Measurements from ENCODE around the gene DNAJC1.
"Not testable (repeated sequence)": the region's sequence is repeated elsewhere in the genome, so short reads cannot be mapped to it uniquely, and the experiment has no call there.

The DNAJC1 gene

DNA sequence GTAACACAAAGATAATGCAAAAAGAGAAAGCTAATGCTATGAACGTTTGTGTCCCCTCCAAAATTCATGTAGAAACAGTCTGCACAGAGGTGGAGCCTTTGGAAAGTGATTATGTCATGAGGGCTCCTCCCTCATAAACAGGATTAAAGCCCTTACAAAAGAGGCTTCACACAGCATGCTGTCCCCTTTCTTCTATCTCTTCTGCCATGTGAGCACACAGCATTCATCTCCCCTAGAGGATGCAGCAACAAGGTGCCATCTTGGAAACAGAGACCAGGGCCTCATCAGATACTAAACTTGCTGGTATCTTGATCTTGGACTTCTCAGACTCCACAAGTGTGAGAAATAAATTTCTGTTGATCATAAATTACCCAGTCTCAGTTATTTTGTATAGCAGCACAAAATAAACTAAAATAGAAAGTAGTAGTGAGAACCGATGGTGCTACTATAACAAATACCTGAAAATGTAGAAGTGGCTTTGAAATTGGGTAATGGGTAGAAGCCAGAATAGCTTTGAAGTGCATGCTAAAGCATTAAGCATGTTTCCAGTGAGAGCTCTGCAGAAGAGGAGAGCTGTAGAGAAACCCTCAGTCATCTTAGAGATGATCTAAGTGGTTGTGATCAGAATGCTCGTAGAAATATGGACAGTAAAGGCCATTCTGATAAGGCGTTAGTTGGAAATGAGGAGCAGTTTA, 108.7 kb downstream of the DNAJC1 start:
- no peak for DNase-seq

DNA sequence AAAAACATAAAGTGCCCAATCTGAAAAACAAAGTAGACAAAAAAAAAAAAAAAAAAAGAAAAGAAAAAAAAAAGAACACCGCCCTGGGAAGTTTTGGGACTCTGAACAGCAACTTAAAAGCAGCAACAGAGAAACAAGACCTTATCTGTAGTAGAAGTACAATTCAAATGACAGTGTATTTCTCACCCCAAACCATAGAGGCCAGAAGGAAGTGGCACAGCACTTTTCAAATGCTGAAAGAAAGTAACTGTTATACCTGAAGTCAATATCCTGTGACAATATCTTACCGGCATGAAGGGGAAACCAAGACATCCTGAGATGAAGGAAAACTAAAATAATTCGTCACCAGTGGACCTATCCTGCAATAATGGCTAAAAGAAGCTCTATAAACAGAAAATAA, 112.1 kb downstream of the DNAJC1 start:
- no peak for DNase-seq

DNA sequence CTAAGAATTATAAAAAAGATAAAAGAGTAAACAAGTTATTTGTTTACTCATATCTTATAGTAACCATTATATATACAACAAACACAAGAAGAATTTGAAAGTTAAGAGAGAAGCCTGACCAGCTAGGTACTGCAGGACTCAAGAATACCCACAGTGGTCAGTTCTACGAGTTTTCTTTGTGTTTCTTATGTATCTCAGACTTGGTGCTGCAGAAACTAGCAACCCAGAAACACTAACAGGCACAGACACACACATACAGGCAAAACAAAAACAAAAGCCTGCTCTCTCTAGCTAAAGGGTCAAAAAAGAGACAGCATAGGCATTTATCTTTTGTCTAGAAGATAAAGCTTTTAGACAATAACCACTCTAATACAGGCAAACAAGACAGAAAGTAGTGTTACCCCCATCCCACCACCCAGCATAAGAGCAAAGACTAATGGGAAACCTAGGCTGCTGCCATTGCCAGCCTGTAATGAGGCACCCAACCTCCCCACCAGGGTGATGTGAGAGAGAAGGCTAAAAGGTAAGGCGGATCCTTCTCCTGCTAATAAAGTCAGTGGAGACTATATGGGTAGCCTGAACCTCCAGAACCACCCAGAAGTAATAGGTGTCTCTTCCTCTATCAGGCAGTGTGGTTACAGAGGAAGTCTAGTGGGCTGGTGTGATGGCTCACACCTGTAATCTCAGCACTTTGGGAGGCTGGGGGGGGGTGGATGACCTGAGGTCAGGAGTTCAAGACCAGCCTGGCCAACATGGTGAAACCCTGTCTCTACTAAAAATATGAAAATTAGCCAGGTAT, 113.9 kb downstream of the DNAJC1 start:
- DNase-seq, result no peak

DNA sequence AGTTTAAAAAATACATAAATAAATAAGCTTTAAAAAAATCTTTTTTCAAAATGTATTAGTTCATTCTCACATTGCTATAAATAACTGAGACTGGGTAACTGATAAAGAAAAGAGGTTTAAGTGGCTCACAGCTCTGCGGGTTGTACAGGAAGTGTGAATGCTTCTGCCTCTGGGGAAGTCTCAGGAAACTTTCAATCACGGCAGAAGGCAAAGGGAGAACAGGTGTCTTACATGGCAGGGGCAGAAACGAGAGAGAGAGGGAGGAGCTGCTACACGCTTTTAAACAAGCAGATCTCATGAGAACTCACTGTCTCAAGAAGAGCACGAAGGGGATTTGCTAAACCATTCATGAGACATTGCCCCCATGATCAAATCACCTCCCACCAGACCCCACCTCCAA, 114.6 kb downstream of the DNAJC1 start:
- DNase-seq, result no peak

DNA sequence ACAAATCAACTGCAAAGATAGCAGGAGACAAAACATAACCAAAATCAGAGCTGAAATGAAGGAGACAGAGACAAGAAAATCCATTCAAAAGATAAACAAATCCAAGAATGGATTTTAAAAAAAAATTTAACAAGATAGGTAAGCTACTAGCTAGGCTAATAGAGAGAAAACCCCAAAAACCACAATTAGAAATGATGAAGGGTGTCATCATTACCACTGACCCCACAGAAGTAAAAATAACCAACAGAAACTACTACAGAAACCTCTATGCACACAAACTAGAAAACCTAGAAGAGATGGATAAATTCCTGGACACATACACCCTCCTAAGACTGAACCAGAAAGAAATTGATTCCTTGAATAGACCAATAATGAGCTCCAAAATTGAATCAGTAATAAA, 117.6 kb downstream of the DNAJC1 start:
- no peak for DNase-seq

DNA sequence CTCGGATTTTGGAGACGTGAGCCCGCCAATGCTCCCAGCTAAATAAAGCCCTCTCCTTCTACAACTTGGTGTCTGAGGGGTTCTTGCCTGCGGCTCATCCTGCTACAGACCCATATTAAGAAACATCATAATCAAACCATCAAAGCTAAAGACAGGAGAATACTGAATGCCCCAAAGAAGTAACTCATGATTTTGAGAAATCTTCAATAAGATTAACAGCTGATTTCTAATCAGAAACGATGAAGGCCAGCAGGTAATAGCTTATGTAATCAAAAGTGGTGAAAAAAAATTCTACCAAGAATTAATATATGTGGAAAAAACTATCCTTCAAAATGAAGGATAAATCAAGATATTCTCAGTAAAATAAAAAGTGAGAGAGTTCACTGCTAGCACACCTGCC, 130.3 kb downstream of the DNAJC1 start:
- no peak for DNase-seq

DNA sequence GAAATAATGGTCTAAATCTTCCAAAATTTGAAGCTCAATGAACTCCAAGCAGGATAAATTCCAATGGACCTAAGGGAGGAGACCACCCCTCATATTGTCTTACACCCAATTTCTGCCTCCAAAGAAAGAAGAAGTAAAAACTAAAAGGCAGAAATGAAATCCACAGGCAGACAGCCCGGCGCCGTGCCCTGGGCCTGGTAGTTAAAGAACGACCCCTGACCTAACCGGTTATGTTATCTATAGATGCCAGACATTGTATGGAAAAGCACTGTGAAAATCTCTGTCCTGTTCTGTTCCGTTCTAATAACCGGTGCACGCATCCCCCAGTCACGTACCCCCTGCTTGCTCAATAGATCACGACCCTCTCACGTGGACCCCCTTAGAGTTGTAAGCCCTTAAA, 130.8 kb downstream of the DNAJC1 start:
- not testable (repeated sequence) for DNase-seq

DNA sequence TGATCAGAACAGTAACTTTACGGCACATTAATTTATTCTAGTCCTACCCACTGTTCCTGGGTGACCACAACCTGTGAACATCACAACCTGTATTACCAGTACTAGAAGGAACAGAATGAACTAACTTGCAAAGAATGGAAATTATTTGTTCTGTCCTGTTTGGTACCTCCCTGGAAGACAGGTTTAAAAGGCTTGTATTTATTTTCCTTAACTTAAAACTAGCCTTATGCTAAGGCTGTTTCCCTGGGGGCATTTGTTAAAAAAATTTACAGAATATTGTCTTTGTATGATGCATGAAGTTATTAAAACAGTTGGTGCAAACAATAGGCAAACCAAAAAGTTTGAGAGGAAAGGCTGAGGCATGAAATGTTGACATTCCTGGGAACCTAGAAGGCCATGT, 132.7 kb downstream of the DNAJC1 start:
- no peak for DNase-seq

DNA sequence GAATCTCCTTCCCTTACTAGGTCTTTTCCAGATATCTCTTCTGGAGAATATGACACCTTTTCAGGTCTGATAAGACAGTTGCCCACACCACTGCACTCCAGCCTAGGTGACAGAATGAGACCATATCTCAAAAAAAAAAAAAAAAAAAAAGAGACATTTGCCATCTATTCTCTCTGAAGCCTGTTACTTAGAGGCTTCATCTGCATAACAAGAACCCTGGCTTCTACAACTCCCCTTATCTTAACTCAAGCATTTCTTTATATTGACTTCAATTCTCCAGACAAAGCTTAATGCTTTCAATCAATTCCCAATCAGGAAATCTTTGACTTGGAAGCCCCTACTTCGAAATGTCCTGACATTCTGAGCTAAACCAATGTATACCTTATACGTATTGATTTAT, 134.4 kb downstream of the DNAJC1 start:
- DNase-seq, result not testable (repeated sequence)

DNA sequence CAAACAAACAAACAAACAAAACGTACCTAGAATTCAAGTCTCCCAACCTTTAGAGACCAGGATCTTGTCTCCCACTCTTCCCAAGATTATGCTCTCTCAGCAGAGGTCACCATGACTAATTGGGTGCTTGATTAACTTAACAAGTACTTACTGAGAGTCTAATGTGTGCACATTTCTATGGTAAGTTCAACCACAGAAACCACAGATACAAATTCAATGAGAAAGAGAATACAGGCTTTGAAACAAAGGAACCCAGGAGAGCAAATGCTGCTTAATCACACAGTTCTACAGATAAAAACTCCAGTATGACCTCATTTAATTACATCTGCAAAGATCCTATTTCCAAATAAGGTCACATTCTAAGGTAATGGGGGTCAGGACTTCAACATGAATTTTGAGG, 142.8 kb downstream of the DNAJC1 start:
- DNase-seq, result no peak

DNA sequence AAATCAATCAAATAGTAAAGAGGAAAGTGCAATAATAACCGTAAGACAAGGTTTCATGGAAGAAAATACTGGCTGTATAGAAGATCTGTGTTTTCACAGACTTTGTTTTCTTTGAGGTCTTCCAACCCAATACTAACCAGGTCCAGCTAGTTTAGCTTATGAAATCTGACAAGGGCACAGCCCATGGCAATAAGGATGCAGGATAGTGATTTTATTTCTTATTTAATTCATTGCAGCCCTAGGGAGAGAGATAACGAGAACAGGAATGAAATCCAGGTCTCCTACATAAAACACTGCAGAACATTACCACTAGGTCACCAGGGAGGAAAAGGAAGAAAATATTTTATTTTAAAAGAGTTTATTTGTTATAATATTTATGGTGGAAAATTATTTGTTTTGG, 145.1 kb downstream of the DNAJC1 start:
- no peak for DNase-seq

DNA sequence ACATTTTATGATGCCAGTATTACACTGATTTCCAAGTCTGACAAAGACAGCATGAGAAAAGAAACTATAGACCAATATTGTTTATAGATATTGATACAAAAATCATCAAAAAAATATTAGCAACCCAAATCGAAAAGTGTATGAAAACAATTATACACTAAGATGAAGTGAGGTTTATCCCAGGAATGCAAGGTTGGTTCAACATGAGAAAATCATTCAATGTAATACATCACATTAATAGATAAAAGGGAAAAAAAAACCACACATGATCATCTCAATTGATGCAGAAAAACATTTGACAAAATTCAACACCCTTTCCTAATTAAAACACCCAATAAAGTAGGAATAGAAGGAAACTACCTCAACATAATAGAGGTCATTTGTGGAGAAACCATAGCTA, 153.9 kb downstream of the DNAJC1 start:
- DNase-seq, result no peak

DNA sequence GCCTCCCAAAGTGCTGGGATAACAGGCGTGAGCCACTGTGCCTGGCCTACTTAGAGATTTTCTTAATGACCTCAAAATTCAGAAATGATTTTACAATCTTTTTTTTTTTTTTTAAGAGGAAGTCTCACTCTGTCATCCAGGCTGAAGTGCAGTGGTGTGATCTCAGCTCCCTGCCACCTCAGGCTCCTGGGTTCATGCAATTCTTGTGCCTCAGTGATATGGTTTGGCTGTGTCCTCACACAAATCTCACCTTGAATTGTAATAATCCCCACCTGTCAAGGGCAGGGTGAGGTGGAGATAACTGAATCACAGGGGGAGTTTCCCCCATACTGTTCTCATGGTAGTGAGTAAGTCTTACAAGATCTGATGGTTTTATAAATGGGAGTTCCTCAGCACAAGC, 159.9 kb downstream of the DNAJC1 start:
- no peak for DNase-seq

DNA sequence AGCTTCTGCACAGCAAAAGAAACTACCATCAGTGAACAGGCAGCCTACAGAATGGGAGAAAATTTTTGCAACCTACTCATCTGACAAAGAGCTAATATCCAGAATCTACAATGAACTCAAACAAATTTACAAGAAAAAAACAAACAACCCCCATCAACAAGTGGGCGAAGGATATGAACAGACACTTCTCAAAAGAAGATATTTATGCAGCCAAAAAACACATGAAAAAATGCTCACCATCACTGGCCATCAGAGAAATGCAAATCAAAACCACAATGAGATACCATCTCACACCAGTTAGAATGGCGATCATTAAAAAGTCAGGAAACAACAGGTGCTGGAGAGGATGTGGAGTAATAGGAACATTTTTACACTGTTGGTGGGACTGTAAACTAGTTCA, 162.3 kb downstream of the DNAJC1 start:
- DNase-seq, result not testable (repeated sequence)

DNA sequence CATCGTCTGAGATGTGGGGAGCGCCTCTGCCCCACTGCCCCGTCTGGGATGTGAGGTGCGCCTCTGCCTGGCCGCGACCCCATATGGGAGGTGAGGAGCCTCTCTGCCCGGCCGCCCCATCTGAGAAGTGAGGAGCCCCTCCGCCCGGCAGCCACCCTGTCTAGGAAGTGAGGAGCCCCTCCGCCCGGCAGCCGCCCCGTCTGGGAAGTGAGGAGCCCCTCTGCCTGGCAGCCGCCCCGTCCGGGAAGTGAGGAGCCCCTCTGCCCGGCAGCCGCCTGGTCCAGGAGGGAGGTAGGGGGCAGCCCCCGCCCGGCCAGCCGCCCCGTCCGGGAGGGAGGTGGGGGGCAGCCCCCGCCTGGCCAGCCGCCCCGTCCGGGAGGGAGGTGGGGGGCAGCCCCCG, 166.0 kb downstream of the DNAJC1 start:
- DNase-seq, result not testable (repeated sequence)

DNA sequence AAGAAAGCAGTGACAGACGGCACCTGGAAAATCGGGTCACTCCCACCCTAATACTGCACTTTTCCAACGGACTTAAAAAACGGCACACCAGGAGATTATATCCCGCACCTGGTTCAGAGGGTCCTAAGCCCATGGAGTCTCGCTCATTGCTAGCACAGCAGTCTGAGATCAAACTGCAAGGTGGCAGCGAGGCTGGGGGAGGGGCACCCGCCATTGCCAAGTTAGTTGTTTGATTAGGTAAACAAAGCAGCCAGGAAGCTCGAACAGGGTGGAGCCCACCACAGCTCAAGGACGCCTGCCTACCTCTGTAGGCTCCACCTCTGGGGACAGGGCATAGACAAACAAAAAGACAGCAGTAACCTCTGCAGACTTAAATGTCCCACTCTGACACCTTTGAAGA, 169.0 kb downstream of the DNAJC1 start:
- not testable (repeated sequence) for DNase-seq

DNA sequence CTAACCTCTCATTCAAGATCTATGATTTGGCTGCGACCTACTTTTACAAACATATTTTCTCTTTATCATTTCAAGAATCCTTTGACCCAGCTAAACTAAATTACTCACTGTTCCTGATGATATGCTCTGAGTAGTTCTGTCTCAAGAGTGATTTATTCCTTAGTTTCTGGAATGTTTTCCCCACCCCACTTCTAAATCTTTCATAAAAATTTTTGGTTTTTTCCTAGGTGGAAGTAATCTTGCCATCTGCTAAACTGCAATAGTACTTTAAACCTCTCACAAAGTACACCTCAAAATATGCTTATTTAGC, 170.8 kb downstream of the DNAJC1 start:
- no peak for DNase-seq

DNA sequence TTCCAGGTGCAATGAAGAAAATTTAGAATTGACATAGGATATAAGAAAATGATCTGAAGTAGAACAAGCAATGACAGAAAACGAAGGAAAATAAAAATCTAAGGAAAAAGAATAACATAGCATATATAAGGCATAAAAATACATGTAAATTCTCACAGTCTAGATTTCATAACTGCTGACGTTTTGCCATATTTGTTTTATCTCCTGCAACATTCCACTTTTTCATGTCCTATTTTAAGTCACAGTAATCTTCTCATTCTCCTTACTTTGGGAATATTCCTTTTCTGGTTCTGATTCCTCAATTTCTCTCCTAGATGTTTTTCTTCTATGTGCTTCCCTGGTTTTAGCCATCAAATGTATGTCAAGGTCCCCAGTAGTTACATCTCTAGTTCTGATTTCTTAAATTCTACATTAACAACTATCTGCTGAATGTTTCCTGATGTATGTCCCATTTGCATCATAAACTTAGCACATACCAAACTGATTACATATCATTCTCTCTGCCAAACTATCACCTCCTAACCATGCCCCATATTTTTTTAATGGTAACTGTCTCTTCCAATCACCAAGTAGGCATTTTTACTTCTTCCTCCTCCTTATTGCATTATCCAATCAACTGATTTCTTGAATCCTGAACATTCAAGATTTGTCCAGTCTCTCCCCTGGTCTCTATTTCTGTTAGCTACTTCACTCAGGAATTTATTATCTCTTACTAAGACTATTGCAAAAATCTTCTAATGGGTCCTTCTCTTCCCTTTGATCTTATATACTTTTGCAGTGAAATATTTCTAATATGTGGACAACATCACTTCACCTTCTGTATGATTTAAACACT, 171.3 kb downstream of the DNAJC1 start:
- DNase-seq, result no peak

DNA sequence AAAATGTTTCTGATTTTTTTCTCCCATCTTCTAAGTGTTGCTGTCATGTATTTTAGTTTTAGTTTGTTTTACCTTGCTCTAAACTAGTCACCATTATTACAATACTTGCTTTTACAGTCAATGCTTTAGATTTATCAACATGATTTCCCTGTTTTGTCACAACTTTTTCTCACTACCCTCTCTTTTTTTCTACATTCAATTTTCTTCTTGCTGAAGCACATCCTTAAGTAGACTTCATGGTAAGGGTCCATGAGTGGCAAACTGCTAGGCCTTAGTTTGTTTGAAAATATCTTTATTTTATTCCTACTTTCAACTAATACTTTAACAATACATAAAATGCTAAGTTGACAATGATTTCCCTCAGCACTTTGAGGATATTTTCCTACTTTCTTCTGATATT, 173.5 kb downstream of the DNAJC1 start:
- no peak for DNase-seq

DNA sequence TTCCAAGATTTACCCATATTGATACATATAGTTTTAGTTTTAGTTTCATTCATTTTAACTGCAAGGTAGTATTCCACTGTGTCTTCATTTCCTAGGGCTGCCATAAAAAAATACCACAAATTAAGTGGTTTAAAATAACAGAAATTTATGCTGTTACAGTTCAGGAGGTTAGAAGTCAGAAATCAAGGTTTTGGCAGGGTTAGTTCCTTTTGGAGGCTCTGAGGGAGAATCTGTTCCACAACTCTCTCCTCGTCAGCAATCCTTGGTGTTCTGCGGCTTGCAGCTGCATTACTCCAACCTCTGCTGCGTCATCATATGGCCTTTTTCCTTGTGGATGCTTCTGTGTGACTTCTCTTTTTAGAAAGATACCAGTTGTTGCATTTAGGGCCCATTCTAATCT, 176.2 kb downstream of the DNAJC1 start:
- no peak for DNase-seq

DNA sequence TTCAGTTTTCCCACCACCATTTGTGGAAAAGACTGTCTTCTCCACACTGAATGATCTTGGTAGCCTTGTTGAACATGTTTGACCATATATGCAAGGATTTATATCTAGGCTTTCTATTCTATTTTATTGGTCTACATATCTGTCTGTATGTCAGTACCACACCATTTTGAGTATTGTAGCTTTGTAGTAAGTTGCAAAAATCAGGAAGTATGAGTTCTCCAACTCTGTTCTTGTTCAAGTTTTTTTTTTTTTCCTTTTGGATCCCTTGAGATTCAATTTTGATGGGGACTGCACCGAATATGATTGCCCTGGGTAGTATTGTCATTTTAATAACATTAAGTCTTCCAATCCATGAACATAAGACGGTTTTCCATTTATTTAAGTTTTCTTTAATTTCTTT, 176.8 kb downstream of the DNAJC1 start:
- no peak for DNase-seq

DNA sequence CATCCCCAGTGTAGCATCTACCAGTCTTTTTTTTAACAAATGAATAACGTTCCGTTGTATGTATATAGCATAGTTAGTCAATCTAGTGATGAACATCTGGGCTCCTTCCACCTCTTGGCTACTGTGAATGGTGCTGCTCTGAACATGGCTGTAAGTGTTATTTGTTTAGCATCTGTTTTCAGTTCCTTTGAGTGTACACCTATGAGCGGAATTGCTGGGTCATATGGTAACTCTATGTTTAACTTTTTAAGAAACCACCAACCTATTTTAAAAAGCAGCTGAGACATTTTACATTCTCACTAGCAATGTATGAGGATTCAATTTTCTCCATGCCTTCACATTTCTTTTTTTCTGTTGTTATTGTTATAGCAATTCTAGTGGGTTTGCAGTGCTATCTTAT, 178.2 kb downstream of the DNAJC1 start:
- no peak for DNase-seq

DNA sequence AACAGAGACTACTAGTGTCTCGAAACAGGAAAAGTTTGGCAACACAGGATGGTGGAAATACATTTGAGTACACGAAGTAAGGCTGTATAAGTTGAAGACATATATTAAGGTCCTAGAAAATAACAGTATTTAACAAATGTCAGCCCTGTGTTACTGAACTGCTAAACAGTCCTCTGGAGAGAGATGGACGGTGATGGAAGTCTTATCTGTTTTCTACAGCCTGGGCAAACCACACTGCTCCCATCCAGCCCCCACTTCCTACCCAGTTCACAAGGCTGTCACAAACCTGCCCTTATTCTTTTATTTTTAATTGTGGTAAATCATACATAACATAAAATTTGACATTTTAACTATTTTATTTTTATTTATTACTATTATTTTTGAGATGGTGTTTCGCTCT, 179.1 kb downstream of the DNAJC1 start:
- DNase-seq, result no peak

DNA sequence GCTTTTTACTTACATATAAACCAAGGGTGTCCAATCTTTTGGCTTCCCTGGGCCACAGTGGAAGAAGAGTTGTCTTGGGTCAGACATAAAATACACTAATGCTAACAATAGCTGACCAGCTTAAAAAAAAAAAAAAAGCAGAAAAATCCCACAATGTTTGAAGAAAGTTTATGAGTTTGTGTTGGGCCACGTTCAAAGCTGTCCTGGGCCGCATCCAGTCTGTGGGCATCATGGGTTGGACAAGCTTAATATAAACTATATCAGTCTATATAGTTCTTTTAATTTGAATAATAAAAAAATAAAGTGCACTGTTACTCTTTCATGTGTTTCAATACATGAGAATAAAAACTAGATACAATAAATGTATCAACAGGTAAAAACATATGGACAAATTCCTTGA, 179.9 kb downstream of the DNAJC1 start:
- no peak for DNase-seq
